Hepatocyte (in vitro differentiated cells): Measurements from ENCODE around the gene KPNA3. TPM values are rescaled to one million over a fixed set of nuclear protein-coding genes. Genes with fewer than 3 reads are reported as not detected.
A peak's percentile ranks its signal among the peaks of the same experiment; 100 is the strongest.

Experiments
- DNase-seq: peaks from one replicate; pipeline ENCODE4 v3.0.0-alpha.2; 2016; ENCODE audit warnings: low spot score
- H2AFZ ChIP-seq: fragments of 200-600 bp; sonication (generic); 2 replicates; pipeline ENCODE4 v1.6.0; 2016; ENCODE audit warnings: antibody characterized with exemption, mild to moderate bottlenecking
- H3K27ac ChIP-seq: fragments of 200-600 bp; sonication (generic); 2 replicates; pipeline ENCODE4 v1.5.1; 2016; ENCODE audit warnings: mild to moderate bottlenecking
- H3K27me3 ChIP-seq: fragments of 200-600 bp; sonication (generic); 2 replicates; pipeline ENCODE4 v1.6.1; 2016
- H3K36me3 ChIP-seq: fragments of 200-600 bp; sonication (generic); replicated peaks from 2 replicates; pipeline ENCODE4 v1.5.1; 2016; ENCODE audit warnings: low read depth; ENCODE audit not compliant: insufficient read depth
- H3K4me1 ChIP-seq: fragments of 200-600 bp; sonication (generic); 2 replicates; pipeline ENCODE4 v1.5.1; 2016; ENCODE audit warnings: mild to moderate bottlenecking, moderate library complexity; ENCODE audit not compliant: insufficient read depth
- H3K4me2 ChIP-seq: fragments of 200-600 bp; sonication (generic); 2 replicates; pipeline ENCODE4 v1.6.0; 2016
- H3K4me3 ChIP-seq: fragments of 200-600 bp; sonication (generic); 2 replicates; pipeline ENCODE4 v1.5.1; 2016; ENCODE audit warnings: mild to moderate bottlenecking
- H3K79me2 ChIP-seq: fragments of 200-600 bp; sonication (generic); 2 replicates; pipeline ENCODE4 v1.6.0; 2017; ENCODE audit warnings: mild to moderate bottlenecking
- H3K9me2 ChIP-seq: fragments of 200-600 bp; sonication (generic); replicated peaks from 2 replicates; pipeline ENCODE4 v1.6.0; 2017; ENCODE audit warnings: mild to moderate bottlenecking; ENCODE audit not compliant: insufficient read depth
- H3K9me3 ChIP-seq: fragments of 200-600 bp; sonication (generic); 2 replicates; pipeline ENCODE4 v1.5.1; 2016; ENCODE audit warnings: low read depth, mild to moderate bottlenecking
- H4K20me1 ChIP-seq: fragments of 200-600 bp; sonication (generic); 2 replicates; pipeline ENCODE4 v1.6.0; 2016; ENCODE audit warnings: mild to moderate bottlenecking; ENCODE audit not compliant: insufficient read depth, poor library complexity, severe bottlenecking
- EZH2 ChIP-seq: fragments of 200-600 bp; sonication (generic); IDR thresholded peaks from 2 replicates; pipeline ENCODE4 v1.6.1; 2016; ENCODE audit warnings: antibody characterized with exemption, mild to moderate bottlenecking, borderline replicate concordance
- EZH2phosphoT487 ChIP-seq: fragments of 200-600 bp; sonication (generic); IDR thresholded peaks from one replicate; pipeline ENCODE4 v1.6.1; 2018; ENCODE audit warnings: antibody characterized with exemption, mild to moderate bottlenecking, low read depth, moderate library complexity; ENCODE audit not compliant: unreplicated experiment, severe bottlenecking
- WGBS: methylation state at CpG from one replicate; pipeline ENCODE4 v1.1.6; 2016; ENCODE audit warnings: low lambda C conversion rate; ENCODE audit errors: missing lambda C conversion rate; 5-methylcytosine and 5-hydroxymethylcytosine counted together
- polyA plus RNA-seq: library from polyadenylated mRNA; unstranded; fragments of >200 nt; fragmentation: Nextera tagmentation; extraction: Ambion mirVana; gene quantifications from 2 replicates; pipeline ENCODE4 v1.2.1, GENCODE V29; 2016
- total RNA-seq: library from RNA; depleted of rRNA; stranded (reverse); fragments of >200 nt; gene quantifications from 2 replicates; pipeline ENCODE4 v1.2.3, GENCODE V29; 2014
- TF ChIP-seq, protein P1 (sequence below): fragments of 200-600 bp; sonication (generic); IDR thresholded peaks from 2 replicates; pipeline ENCODE4 v1.5.1; 2016; ENCODE audit warnings: antibody characterized with exemption, mild to moderate bottlenecking; ENCODE audit not compliant: poor library complexity

Gene KPNA3
- total and polyA plus RNA-seq, 2 experiments from 2014 or later: 41.1 to 61.8 TPM

DNA sequence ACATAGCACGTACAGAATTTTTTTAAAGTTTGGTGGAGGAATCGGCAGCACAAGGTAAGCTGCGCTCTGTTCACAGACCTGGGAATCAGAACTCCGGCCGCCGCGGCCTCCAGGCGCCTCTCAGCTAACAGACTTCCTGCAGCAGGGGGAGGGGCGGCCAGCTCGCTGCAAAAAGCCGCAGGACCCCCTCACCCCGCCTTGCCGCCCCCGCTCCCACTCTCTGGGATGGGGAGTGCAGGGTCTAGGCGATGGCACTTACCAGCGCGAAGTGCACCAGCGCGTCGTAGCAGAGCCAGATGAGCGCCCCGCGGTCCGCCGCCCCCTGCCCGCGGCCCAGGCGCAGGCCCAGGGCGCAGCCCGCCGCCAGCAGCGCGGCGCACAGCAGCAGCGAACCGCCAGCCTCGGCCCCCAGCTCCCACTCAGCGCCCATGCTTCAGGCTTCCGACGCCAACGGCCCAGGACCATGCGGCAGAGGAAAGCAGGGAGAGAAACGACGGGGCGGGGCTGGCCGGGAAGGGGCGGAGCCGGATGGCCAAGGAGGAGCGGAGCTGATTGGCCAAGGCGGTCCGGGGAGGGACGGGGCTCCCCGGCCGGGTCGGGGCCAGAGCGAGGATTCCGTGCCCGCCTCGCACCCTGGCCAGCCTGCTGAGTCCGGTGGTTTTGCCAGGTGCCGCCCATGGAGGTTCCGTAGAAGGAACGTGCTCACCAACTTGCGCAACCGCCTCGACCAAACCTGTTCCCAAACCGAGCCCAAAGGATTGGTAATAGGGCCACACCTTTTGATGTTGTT lies 101.3 kb downstream of the KPNA3 start, which contains the start of gene EBPL:
Gene EBPL (minus strand): TSS at position 492 of the 790 bp plus-strand sequence. CDS start 62 bp downstream, at position 430.
- Histone ChIP-seq H3K36me3 (no peaks in the 10 kb centered on the region), H3K27ac (peak within 1 kb of the TSS; percentile 88), H4K20me1 (no peaks in the 10 kb centered on the region), H2AFZ (peak within 1 kb of the TSS; percentile 93), H3K9me3 (no peaks in the 10 kb centered on the region), H3K4me1 (peaks cover 10% of the 10 kb centered on the region), H3K4me2 (peak within 1 kb of the TSS; percentile 91), H3K4me3 (peak within 1 kb of the TSS; percentile 53), H3K27me3 (no peaks in the 10 kb centered on the region), H3K9me2 (no peaks in the 10 kb centered on the region), H3K79me2 (peaks cover 35% of the 10 kb centered on the region)
- peak; percentile 94 for DNase-seq
- TF ChIP-seq EZH2 (no peak), EZH2phosphoT487 (no peak)
- TF ChIP-seq, protein P1, sequence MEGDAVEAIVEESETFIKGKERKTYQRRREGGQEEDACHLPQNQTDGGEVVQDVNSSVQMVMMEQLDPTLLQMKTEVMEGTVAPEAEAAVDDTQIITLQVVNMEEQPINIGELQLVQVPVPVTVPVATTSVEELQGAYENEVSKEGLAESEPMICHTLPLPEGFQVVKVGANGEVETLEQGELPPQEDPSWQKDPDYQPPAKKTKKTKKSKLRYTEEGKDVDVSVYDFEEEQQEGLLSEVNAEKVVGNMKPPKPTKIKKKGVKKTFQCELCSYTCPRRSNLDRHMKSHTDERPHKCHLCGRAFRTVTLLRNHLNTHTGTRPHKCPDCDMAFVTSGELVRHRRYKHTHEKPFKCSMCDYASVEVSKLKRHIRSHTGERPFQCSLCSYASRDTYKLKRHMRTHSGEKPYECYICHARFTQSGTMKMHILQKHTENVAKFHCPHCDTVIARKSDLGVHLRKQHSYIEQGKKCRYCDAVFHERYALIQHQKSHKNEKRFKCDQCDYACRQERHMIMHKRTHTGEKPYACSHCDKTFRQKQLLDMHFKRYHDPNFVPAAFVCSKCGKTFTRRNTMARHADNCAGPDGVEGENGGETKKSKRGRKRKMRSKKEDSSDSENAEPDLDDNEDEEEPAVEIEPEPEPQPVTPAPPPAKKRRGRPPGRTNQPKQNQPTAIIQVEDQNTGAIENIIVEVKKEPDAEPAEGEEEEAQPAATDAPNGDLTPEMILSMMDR: no peak
- WGBS: 3% methylated on average over 45 of the region's 67 CpGs

DNA sequence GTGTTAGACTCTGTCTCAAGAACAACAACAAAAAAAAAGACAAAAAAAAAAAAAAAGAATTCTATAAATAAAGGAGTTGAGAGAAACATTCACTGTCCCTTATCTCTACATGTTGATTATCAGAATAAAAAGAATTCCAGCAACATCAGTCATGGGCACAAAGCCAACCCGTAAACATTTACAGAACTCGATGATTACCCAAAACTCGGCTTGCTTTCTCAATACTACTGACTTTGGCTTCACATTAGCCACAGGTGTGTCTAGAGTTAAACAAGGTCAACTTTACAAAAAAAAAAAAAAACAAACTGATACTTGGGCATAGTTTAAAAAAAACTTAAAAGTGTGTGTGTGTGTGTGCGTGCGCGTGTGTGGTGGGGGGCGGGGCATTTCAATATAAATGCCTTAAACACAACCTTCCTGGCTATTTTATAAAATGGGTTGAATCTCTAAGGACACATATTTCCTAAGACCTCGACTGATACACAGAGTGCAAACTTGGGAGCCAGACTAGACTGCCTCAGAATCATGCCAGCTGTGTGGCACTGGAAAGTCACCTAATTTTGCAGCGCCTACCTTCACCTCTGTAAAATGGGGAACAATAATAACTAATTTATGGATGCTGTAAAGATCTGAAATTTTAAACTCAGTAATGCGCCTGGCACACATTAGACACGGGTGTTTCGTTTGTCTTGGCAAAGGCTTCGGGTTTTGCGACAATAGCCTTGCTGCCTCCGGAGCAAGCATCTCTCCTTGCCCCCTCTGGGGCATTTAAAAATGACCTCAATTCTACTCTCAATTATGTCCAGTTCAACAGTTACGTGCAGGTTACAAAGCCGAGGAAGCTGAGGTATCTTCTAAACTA lies 102.1 kb downstream of the KPNA3 start:
- 6% methylated on average over 17 of the region's 17 CpGs for WGBS
- H3K9me3 ChIP-seq: no peaks in the 10 kb centered on the region
- H3K36me3 ChIP-seq: no peaks in the 10 kb centered on the region
- H2AFZ ChIP-seq: peak overlapping the region; percentile 93
- TF ChIP-seq, protein P1: no peak
- TF ChIP-seq EZH2phosphoT487: no peak
- no peak for TF ChIP-seq EZH2
- H3K27ac ChIP-seq: peak overlapping the region; percentile 88
- peak; percentile 65 for DNase-seq
- H3K4me3 ChIP-seq: peak overlapping the region; percentile 53
- H3K4me1 ChIP-seq: peaks cover 10% of the 10 kb centered on the region
- no peaks in the 10 kb centered on the region for H3K9me2 ChIP-seq
- peak overlapping the region; percentile 91 for H3K4me2 ChIP-seq
- H4K20me1 ChIP-seq: no peaks in the 10 kb centered on the region
- H3K27me3 ChIP-seq: no peaks in the 10 kb centered on the region
- H3K79me2 ChIP-seq: peaks cover 43% of the 10 kb centered on the region

DNA sequence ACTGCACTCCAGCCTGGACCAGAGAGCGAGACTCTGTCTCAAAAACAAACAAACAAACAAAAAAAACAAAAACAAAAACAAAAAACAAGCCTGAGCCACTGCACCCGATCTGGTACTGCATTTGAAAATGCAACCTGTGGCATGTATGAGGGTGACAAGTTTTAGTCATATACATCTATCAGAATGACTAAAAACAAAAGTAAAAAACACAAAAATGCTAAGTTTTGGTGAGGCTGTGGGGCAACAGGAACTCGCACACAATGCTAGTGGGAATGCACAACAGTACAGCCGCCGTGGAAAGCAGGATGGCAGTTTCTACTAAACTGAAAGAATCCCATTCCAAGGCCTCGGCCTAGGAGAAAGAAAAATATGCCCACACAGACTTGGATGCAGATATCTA lies 109.0 kb downstream of the KPNA3 start:
- H3K4me1 ChIP-seq: no peaks in the 10 kb centered on the region
- H2AFZ ChIP-seq: no peak overlapping the region
- no peaks in the 10 kb centered on the region for H3K9me3 ChIP-seq
- 98% methylated on average over 6 of the region's 6 CpGs for WGBS
- TF ChIP-seq EZH2: no peak
- TF ChIP-seq, protein P1: no peak
- no peak for TF ChIP-seq EZH2phosphoT487
- H3K9me2 ChIP-seq: no peaks in the 10 kb centered on the region
- H3K79me2 ChIP-seq: peaks cover 83% of the 10 kb centered on the region
- H3K36me3 ChIP-seq: no peaks in the 10 kb centered on the region
- no peak for DNase-seq
- H3K27ac ChIP-seq: no peak overlapping the region
- no peak overlapping the region for H3K4me3 ChIP-seq
- H3K27me3 ChIP-seq: no peaks in the 10 kb centered on the region
- H3K4me2 ChIP-seq: no peak overlapping the region
- H4K20me1 ChIP-seq: no peaks in the 10 kb centered on the region
